NCI-H748 (cell line): Measurements from ENCODE around the gene PLD4.

Experiments used
- DNase-seq: peaks from one replicate; lab custom pipeline; 2025; ENCODE audit not compliant: unreplicated experiment; lab: John Stamatoyannopoulos, UW

The PLD4 gene

GRCh38 chr14:104973135-104973384, 48.4 kb downstream of the PLD4 start:
- peak; percentile 36 for DNase-seq

GRCh38 chr14:104973385-104974145, 48.9 kb downstream of the PLD4 start:
- DNase-seq, result no peak

GRCh38 chr14:104974146-104974541, 49.5 kb downstream of the PLD4 start:
- DNase-seq, result no peak

- DNase-seq, result no peak
Measured at GRCh38 chr14:104974665-104975390, 50.1 kb downstream of the PLD4 start.

GRCh38 chr14:104975481-104976197, 51.0 kb downstream of the PLD4 start:
- no peak for DNase-seq

- peak; percentile 79 for DNase-seq
Measured at GRCh38 chr14:104976198-104977007, 51.7 kb downstream of the PLD4 start.

GRCh38 chr14:104977008-104977680, 52.5 kb downstream of the PLD4 start:
- DNase-seq, result no peak

GRCh38 chr14:104977681-104978653, 53.3 kb downstream of the PLD4 start, which contains the start of gene AHNAK2:
AHNAK2 (minus strand) TSS chr14:104978374; CDS start chr14:104978237, 137 bp downstream.
- DNase-seq, result peak; percentile 95

- peak; percentile 51 for DNase-seq
Measured at GRCh38 chr14:104978746-104979691, 54.3 kb downstream of the PLD4 start.

- DNase-seq, result no peak
Measured at GRCh38 chr14:104979758-104980610, 55.3 kb downstream of the PLD4 start.

GRCh38 chr14:104980611-104981531, 56.2 kb downstream of the PLD4 start:
- no peak for DNase-seq

GRCh38 chr14:104981699-104982541, 57.2 kb downstream of the PLD4 start:
- no peak for DNase-seq

GRCh38 chr14:104982548-104983230, 58.0 kb downstream of the PLD4 start:
- DNase-seq, result no peak
